Inferior parietal cortex (tissue), 1 donor: ENCODE results near the gene COX20.
"Not testable (repeated sequence)": the region's sequence is repeated elsewhere in the genome, so short reads cannot be mapped to it uniquely, and the experiment has no call there.

Experiments
- DNase-seq: peaks from one replicate; pipeline ENCODE4 v3.0.0-alpha.2; 2016; ENCODE audit errors: extremely low spot score

COX20 gene

GRCh38 chr1:244822878-244823277 lies 12.6 kb upstream of the COX20 start:
- DNase-seq = no peak

DNA sequence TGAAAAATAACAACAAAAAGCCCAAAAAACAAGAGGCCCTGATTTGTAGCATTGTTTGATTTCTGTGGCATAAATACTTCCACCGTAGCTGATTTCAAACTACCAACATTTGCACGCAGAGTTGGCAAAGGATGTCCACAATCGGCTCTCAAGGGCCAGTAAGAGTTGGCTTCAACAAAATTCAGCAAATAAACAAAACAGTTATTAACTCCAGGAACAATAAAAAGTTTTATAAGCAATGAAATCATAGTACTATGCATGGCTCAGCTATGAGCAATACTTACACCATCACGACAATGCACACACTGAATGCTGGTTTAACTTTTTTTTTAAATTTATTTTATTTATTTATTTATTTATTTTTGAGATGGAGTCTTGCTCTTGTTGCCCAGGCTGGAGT lies 8.7 kb upstream of the COX20 start:
- DNase-seq = no peak

- no peak for DNase-seq
Measured at GRCh38 chr1:244830639-244831038, 4.8 kb upstream of the COX20 start.

- DNase-seq = not testable (repeated sequence)
Measured at GRCh38 chr1:244833260-244833659, 2.2 kb upstream of the COX20 start.

- DNase-seq = peak; percentile 83
Measured at GRCh38 chr1:244833734-244834542, 1.5 kb upstream of the COX20 start.

- DNase-seq = peak; percentile 91
Measured at GRCh38 chr1:244834543-244835275, 749 bp upstream of the COX20 start.

DNA sequence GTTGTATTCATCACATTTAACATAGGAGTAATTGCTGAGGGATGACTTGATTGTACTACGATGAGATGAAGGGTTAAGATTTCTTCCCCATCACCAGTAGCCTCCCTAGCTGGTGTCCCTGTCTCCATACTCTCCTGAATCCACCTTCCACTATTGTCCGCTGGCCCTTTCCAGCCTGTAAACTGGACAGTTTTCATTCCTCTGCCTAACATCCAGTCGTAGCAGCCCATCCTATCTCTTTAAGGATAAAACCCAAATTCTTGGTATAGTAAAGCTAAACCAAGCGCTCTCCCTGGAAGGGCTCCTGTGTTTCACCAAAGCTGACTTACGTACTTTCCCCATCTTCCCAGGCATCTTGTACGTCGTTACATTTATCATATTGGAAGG lies 670 bp downstream of the COX20 start:
- no peak for DNase-seq

GRCh38 chr1:244836584-244836983 lies 1.1 kb downstream of the COX20 start:
- no peak for DNase-seq

GRCh38 chr1:244837597-244838258 lies 2.3 kb downstream of the COX20 start:
- no peak for DNase-seq

DNA sequence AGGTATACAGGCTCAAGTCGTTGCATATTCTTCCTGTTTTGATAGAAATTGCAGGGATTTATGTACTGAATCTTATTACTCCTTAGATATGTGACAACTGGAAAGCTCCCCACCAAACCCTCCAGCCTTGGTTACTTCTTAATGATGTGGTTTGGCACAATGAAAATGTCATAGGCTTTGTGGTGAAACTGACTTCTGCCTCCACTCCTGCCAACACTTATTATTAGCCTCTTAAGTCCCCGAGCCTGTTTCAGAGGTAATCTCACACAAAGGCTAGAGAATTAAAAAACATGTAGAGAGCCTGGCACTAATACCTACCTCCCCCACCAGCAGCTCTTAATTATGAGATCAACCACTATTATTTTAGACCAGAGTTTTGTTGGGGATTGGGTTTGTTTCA lies 4.2 kb downstream of the COX20 start:
- no peak for DNase-seq

DNA sequence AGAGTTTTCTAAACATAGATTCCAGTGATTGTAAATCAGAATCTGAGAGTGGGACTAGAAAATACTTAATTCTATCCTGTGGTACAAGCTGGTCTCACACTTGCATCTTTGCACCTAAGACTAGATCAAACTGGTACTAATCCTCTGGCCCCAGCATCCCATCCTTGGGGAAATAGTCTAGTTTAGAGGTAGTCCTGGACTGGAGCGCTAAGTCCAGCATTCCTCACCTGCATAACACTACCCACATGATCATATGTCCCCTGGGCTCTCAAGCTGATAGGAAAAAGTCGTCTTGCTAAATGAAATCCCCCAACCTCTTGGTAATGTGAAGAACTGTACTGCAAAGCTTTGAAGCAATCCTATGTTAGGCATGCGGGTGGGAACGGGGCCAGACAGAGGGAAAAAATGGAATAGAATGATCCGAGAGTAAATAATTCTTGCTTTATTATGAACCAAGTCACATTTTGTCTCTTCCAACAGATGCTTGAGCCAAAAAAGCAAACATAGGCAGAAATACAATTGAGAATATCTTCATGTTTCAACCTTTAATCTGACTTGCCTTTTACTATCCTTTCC lies 4.8 kb downstream of the COX20 start:
- DNase-seq = no peak

- no peak for DNase-seq
Measured at GRCh38 chr1:244841273-244841927, 5.9 kb downstream of the COX20 start.

- DNase-seq = no peak
Measured at GRCh38 chr1:244843148-244843978, 7.9 kb downstream of the COX20 start.

DNA sequence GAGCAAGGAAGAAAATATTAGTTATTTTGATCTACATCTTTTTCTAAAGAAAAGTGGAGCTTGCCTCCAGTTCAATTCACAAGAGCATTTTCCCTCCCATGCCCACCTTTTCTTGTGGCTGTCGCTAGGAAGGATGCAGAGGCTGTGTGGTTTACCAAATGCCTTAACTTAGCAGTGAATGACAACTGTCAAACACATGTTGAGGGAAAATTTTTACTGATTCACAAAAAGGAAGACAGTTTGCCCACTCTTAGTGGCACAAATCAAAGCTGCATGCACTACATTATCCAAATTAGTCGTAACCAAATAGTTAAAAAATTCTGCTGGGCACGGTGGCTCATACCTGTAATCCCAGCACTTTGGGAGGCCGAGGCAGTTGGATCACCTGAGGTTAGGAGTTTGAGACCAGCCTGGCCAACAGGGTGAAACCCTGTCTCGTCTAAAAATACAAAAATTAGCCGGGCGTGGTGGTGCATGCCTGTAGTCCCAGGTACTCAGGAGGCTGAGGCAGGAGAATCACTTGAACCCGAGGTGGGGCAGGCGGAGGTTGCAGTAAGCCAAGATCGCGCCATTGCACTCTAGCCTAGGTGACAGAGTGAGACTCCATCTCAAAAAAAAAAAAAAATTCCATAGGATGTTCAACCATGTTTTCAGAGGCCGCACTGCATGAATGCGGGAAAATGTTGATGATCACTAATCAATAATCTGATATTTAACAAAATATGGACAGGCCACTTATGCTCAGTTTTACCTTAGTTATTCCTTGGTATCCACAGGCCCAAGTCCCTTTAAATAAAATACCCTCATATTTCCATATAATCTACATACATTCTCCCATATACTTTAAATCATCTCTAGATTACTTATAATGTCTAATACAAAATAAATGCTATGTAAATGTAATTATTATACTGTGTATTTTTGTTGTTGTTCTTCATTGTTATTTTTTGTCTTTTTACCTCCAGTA lies 9.0 kb downstream of the COX20 start:
- no peak for DNase-seq

GRCh38 chr1:244846653-244847052 lies 11.2 kb downstream of the COX20 start:
- DNase-seq = no peak

DNA sequence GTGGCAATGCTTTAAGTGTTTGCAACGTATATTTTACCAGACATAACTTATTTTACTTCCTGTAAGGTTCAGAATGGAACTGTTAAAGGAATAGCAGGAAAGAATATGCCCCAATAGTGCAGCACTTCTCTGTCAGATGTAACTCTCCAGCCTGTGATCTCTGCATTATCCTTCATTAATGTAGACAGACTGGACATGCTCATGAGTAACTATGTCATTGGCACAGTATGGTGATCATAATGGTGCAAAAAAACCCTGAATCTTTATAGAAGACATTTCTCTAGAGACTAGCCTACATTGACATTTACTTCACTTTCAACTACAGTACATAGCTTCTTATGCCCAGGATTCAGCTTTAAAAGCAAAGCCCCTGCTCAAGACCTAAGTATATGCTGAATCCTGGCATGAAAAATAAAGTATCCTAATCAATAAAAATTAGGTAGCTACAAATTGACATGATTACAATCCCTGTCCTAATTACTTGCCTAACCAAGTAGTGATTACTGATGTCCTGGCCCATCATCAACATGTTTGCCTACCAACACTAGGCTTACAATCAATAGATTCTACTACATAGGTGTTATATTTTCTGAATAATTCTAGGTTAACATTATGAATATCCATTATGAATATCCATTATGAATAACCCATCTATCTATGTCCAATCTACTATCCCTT lies 13.9 kb downstream of the COX20 start:
- no peak for DNase-seq

- no peak for DNase-seq
Measured at GRCh38 chr1:244850099-244850852, 14.8 kb downstream of the COX20 start.

DNA sequence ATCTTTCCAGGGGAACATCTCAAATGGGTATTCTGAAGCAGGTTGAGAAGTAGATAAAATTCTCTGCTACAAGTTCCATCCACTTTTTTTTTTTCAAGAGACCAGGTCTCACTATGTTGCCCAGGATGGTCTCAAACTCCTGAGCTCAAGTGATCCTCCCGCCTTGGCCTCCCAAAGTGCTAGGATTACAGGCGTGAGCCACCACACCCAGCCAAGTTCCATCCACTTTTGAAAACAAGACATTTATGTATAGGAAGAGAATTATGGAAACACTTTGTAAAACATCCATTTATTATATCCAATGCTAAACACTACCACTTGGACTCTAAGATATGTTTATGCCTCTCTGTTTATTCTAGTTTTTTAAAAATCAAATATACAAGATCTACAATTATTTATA lies 15.4 kb downstream of the COX20 start:
- DNase-seq = no peak
